IMR-90 (cell line): ENCODE data around the gene LAMA5. TPM values are rescaled to one million over a fixed set of nuclear protein-coding genes. Genes with fewer than 3 reads are reported as not detected.

Source experiments
- ATAC-seq: fragments of 200-7000 bp; cut with Tn5 transposase; 2 replicates; pipeline ENCODE4 v1.9.1; 2020; ENCODE audit warnings: low read depth, mild to moderate bottlenecking, moderate library complexity
- BruUV-seq: library from RNA; stranded (reverse); fragments of 400-500 nt; replicated peaks from 2 replicates; lab custom pipeline; 2021; lab: Mats Ljungman, UMichigan
- CTCF ChIA-PET: fragments of 300-600 bp; formaldehyde crosslinking; extraction: SDS; loops from one replicate; lab custom pipeline; 2021; ENCODE audit warnings: antibody characterized with exemption; lab: Yijun Ruan, JAX
- POLR2A ChIA-PET: fragments of 300-600 bp; sonication (Branson Sonifier 250); formaldehyde crosslinking; loops from one replicate; lab custom pipeline; 2022; ENCODE audit warnings: antibody characterized with exemption; ENCODE audit not compliant: unreplicated experiment; lab: Charles Lee
- DNase-seq: peaks from one replicate; pipeline ENCODE4 v3.0.0; 2013
- H2AFZ ChIP-seq: replicated peaks from 2 replicates; pipeline ENCODE3; 2013; ENCODE audit warnings: low read length, mild to moderate bottlenecking; ENCODE audit not compliant: poor library complexity
- H2AK5ac ChIP-seq: 2 replicates; pipeline ENCODE4 v1.6.1; 2013; ENCODE audit warnings: low read depth, low read length, inconsistent platforms
- H2AK9ac ChIP-seq: replicated peaks from 2 replicates; pipeline ENCODE3; 2013; ENCODE audit warnings: mild to moderate bottlenecking, low read depth, low read length, moderate library complexity; ENCODE audit not compliant: poor library complexity
- H2BK120ac ChIP-seq: 2 replicates; pipeline ENCODE4 v1.6.1; 2013; ENCODE audit warnings: low read depth, low read length, inconsistent platforms
- H2BK15ac ChIP-seq: 3 replicates; pipeline ENCODE4 v1.6.1; 2013; ENCODE audit warnings: low read depth, low read length, inconsistent platforms
- H2BK20ac ChIP-seq: 2 replicates; pipeline ENCODE4 v1.6.1; 2013; ENCODE audit warnings: low read depth, mild to moderate bottlenecking, inconsistent platforms, low read length, moderate library complexity
- H2BK5ac ChIP-seq: 2 replicates; pipeline ENCODE4 v1.6.1; 2013; ENCODE audit warnings: mild to moderate bottlenecking, low read depth, low read length, inconsistent platforms; ENCODE audit not compliant: poor library complexity, severe bottlenecking
- H3K14ac ChIP-seq: replicated peaks from 2 replicates; pipeline ENCODE4 v1.6.1; 2013; ENCODE audit warnings: low read depth, low read length, inconsistent platforms
- H3K18ac ChIP-seq: 2 replicates; pipeline ENCODE4 v1.6.1; 2013; ENCODE audit warnings: low read depth, low read length, control low read depth
- H3K23ac ChIP-seq: 2 replicates; pipeline ENCODE4 v1.6.1; 2013; ENCODE audit warnings: low read depth, low read length, inconsistent platforms
- H3K27ac ChIP-seq: 2 replicates; pipeline ENCODE4 v1.5.1; 2013; ENCODE audit warnings: mild to moderate bottlenecking, control low read depth, low read length; ENCODE audit not compliant: insufficient read depth
- H3K27me3 ChIP-seq: 2 replicates; pipeline ENCODE4 v1.6.1; 2013; ENCODE audit warnings: low read length; ENCODE audit not compliant: control insufficient read depth, insufficient read depth
- H3K36me3 ChIP-seq: 2 replicates; pipeline ENCODE4 v1.6.1; 2013; ENCODE audit warnings: low read length, mixed read lengths; ENCODE audit not compliant: control insufficient read depth, insufficient read depth
- H3K4ac ChIP-seq: 2 replicates; pipeline ENCODE4 v1.6.1; 2013; ENCODE audit warnings: low read depth, low read length, inconsistent platforms
- H3K4me1 ChIP-seq: 2 replicates; pipeline ENCODE4 v1.6.1; 2013; ENCODE audit warnings: low read length, mixed read lengths; ENCODE audit not compliant: control insufficient read depth, insufficient read depth
- H3K4me2 ChIP-seq: 2 replicates; pipeline ENCODE4 v1.6.1; 2013; ENCODE audit warnings: low read depth, mild to moderate bottlenecking, control low read depth, low read length, moderate library complexity
- H3K4me3 ChIP-seq: 2 replicates; pipeline ENCODE4 v1.5.1; 2013; ENCODE audit warnings: low read depth, mild to moderate bottlenecking, control low read depth, low read length, moderate library complexity; ENCODE audit not compliant: insufficient read depth
- H3K56ac ChIP-seq: 2 replicates; pipeline ENCODE4 v1.6.1; 2013; ENCODE audit warnings: low read length, inconsistent platforms; ENCODE audit not compliant: insufficient read depth; ENCODE audit errors: extremely low read depth
- H3K79me1 ChIP-seq, 2 experiments: 2 replicates each; pipeline ENCODE4 v1.6.1; 2013; ENCODE audit warnings: low read length in 2 of 2, inconsistent platforms in 1 of 2, low read depth in 1 of 2
- H3K9ac ChIP-seq: 2 replicates; pipeline ENCODE4 v1.6.1; 2013; ENCODE audit warnings: low read depth, low read length, control low read depth
- H3K9me1 ChIP-seq: 2 replicates; pipeline ENCODE4 v1.6.1; 2013; ENCODE audit warnings: low read length, inconsistent platforms; ENCODE audit not compliant: insufficient read depth
- H3K9me3 ChIP-seq: 2 replicates; pipeline ENCODE4 v1.6.1; 2013; ENCODE audit warnings: low read length; ENCODE audit not compliant: control insufficient read depth, insufficient read depth
- H4K20me1 ChIP-seq: 2 replicates; pipeline ENCODE4 v1.6.1; 2013; ENCODE audit warnings: low read length, inconsistent platforms; ENCODE audit not compliant: insufficient read depth
- H4K5ac ChIP-seq: 2 replicates; pipeline ENCODE4 v1.6.1; 2013; ENCODE audit warnings: mild to moderate bottlenecking, low read depth, low read length, control low read depth
- H4K8ac ChIP-seq, 2 experiments: 2 replicates each; pipeline ENCODE4 v1.6.1; 2013; ENCODE audit warnings: low read depth in 2 of 2, low read length in 2 of 2, control low read depth in 1 of 2, inconsistent platforms in 1 of 2
- H4K91ac ChIP-seq: 2 replicates; pipeline ENCODE4 v1.6.1; 2013; ENCODE audit warnings: low read depth, low read length, inconsistent platforms; ENCODE audit not compliant: insufficient read depth
- BHLHE40 ChIP-seq: fragments of 150-350 bp; IDR thresholded peaks from 2 replicates; pipeline ENCODE4 v1.6.1; 2016; ENCODE audit warnings: mild to moderate bottlenecking, low read depth, low read length
- CEBPB ChIP-seq: IDR thresholded peaks from 2 replicates; pipeline ENCODE4 v1.6.1; 2012; ENCODE audit warnings: low read depth, low read length, improper control_type of control experiment
- CTCF ChIP-seq: conservative IDR thresholded peaks from 2 replicates; pipeline ENCODE4 v1.5.1; 2012; ENCODE audit warnings: mild to moderate bottlenecking, low read depth, low read length, improper control_type of control experiment
- MAZ ChIP-seq: IDR thresholded peaks from 2 replicates; pipeline ENCODE4 v1.6.1; 2012; ENCODE audit warnings: low read depth, mild to moderate bottlenecking, low read length, improper control_type of control experiment, moderate library complexity, borderline replicate concordance
- MXI1 ChIP-seq: IDR thresholded peaks from 2 replicates; pipeline ENCODE4 v1.6.1; 2012; ENCODE audit warnings: low read depth, mild to moderate bottlenecking, low read length, moderate library complexity, borderline replicate concordance
- NFE2L2 ChIP-seq: fragments of 150-350 bp; IDR thresholded peaks from 2 replicates; pipeline ENCODE4 v1.6.1; 2016; ENCODE audit warnings: low read depth, mild to moderate bottlenecking, low read length
- RAD21 ChIP-seq: IDR thresholded peaks from 2 replicates; pipeline ENCODE4 v1.6.1; 2012; ENCODE audit warnings: low read length, improper control_type of control experiment
- RFX5 ChIP-seq: IDR thresholded peaks from 2 replicates; pipeline ENCODE4 v1.8.0; 2012; ENCODE audit warnings: low read depth, mild to moderate bottlenecking, low read length, moderate library complexity
- WGBS, 2 experiments: methylation state at CpG; one replicate each; pipeline versions ENCODE4 v1.1.5 to v1.1.7; 2013; ENCODE audit warnings: missing lambda C conversion rate in 2 of 2; ENCODE audit not compliant: insufficient read length in 1 of 2; ENCODE audit errors: extremely low coverage in 2 of 2; 5-methylcytosine and 5-hydroxymethylcytosine counted together
- dilution Hi-C: fragments of 300-500 bp; cut with HindIII; formaldehyde crosslinking; loops from one replicate; pipeline ENCODE4 v1.14.3; 2018; ENCODE audit warnings: low sequenced_read_pairs; ENCODE audit not compliant: unreplicated experiment
- in situ Hi-C: fragments of 300-500 bp; cut with MboI; formaldehyde crosslinking; loops from 3 replicates; pipeline ENCODE4 v1.14.3; 2019; ENCODE audit warnings: low sequenced_read_pairs, inconsistent platforms, mixed read lengths
- intact Hi-C: fragments of 100-400 bp; cut with micrococcal nuclease; formaldehyde crosslinking; loops from 2 replicates; pipeline ENCODE4 v1.10.0; 2022
- polyA plus RNA-seq, 3 experiments: library from polyadenylated mRNA; depleted of rRNA; stranded (reverse); fragments of >200 nt; gene quantifications; 2 replicates each; pipeline ENCODE4 v1.2.3, GENCODE V29; 2012; ENCODE audit warnings: low replicate concordance in 1 of 3
- total RNA-seq: library from RNA; depleted of rRNA; stranded (reverse); fragments of >200 nt; gene quantifications from 2 replicates; pipeline ENCODE4 v1.2.3, GENCODE V29; 2012
- TF ChIP-seq, protein P1 (sequence below): fragments of 150-350 bp; IDR thresholded peaks from 2 replicates; pipeline ENCODE4 v1.6.1; 2016; ENCODE audit warnings: low read depth, mild to moderate bottlenecking, low read length, moderate library complexity, borderline replicate concordance
- TF ChIP-seq, protein P2 (sequence below): fragments of 150-350 bp; IDR thresholded peaks from 2 replicates; pipeline ENCODE4 v1.6.1; 2017; ENCODE audit warnings: mild to moderate bottlenecking, antibody characterized with exemption, low read length, low read depth

The LAMA5 gene
- total and polyA plus RNA-seq, 2 of the 4 experiments (the other 2 are of a cell fraction): 0.90 to 7.3 TPM

- Histone ChIP-seq H3K9me3 (no peaks in the 10 kb centered on the region), H3K27ac (no peak overlapping the region), H4K20me1 (peaks cover 3% of the 10 kb centered on the region), H3K79me1 (no peaks in the 10 kb centered on the region), H2BK5ac (no peak overlapping the region), H3K4ac (no peak overlapping the region), H2AFZ (no peak overlapping the region), H4K8ac (no peak overlapping the region), H4K5ac (no peak overlapping the region), H3K23ac (no peak overlapping the region), H2BK15ac (no peak overlapping the region), H2BK120ac (no peak overlapping the region), H3K27me3 (no peaks in the 10 kb centered on the region), H3K4me1 (no peaks in the 10 kb centered on the region), H3K36me3 (peaks cover 58% of the 10 kb centered on the region), H2AK9ac (no peak overlapping the region), H3K56ac (no peak overlapping the region), H2BK20ac (no peak overlapping the region), H3K4me2 (no peak overlapping the region), H3K4me3 (no peak overlapping the region), H3K9me1 (no peaks in the 10 kb centered on the region), H2AK5ac (no peak overlapping the region), H4K91ac (no peak overlapping the region), H3K18ac (no peak overlapping the region), H3K9ac (no peak overlapping the region), H3K14ac (no peak overlapping the region)
- in situ Hi-C loops (no loop called here), intact Hi-C loops (no loop called here), dilution Hi-C loops (no loop called here)
- ChIA-PET POLR2A (no interaction called here), CTCF (no interaction called here)
- no TSS peak for BruUV-seq
- no peak for DNase-seq
- TF ChIP-seq, protein P1, sequence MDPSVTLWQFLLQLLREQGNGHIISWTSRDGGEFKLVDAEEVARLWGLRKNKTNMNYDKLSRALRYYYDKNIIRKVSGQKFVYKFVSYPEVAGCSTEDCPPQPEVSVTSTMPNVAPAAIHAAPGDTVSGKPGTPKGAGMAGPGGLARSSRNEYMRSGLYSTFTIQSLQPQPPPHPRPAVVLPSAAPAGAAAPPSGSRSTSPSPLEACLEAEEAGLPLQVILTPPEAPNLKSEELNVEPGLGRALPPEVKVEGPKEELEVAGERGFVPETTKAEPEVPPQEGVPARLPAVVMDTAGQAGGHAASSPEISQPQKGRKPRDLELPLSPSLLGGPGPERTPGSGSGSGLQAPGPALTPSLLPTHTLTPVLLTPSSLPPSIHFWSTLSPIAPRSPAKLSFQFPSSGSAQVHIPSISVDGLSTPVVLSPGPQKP: no peak
- no peak for TF ChIP-seq CTCF
- TF ChIP-seq RFX5: no peak
- TF ChIP-seq, protein P2, sequence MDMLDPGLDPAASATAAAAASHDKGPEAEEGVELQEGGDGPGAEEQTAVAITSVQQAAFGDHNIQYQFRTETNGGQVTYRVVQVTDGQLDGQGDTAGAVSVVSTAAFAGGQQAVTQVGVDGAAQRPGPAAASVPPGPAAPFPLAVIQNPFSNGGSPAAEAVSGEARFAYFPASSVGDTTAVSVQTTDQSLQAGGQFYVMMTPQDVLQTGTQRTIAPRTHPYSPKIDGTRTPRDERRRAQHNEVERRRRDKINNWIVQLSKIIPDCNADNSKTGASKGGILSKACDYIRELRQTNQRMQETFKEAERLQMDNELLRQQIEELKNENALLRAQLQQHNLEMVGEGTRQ: no peak
- no peak for TF ChIP-seq NFE2L2
- TF ChIP-seq MXI1: no peak
- no peak for TF ChIP-seq BHLHE40
- TF ChIP-seq RAD21: no peak
- no peak for TF ChIP-seq MAZ
- TF ChIP-seq CEBPB: no peak
- no peak for ATAC-seq
- 97% methylated on average over 11 of the region's 26 CpGs; no CpG with 5 or more reads in 1 of the 2 experiments for WGBS, 2 experiments
Measured at GRCh38 chr20:62313021-62313420, 54.1 kb downstream of the LAMA5 start.
